Neural cell (in vitro differentiated cells): Measurements from ENCODE around the gene SRI. TPM values are rescaled to one million over a fixed set of nuclear protein-coding genes. Genes with fewer than 3 reads are reported as not detected.

Experiments
- H2AFZ ChIP-seq: fragments of 200-600, 300-800 bp; sonication (generic), shearing (Covaris generic); 2 replicates; pipeline ENCODE4 v1.6.0; 2014; ENCODE audit warnings: low read depth, mild to moderate bottlenecking, antibody characterized with exemption, low read length, moderate library complexity
- H3F3A ChIP-seq: fragments of 200-600 bp; shearing (Covaris generic); 2 replicates; pipeline ENCODE4 v1.6.1; 2016; ENCODE audit warnings: mild to moderate bottlenecking, moderate library complexity, mixed read lengths, antibody characterized with exemption, low read length; ENCODE audit not compliant: insufficient read depth, poor library complexity, severe bottlenecking
- H3K27ac ChIP-seq: fragments of 200-600, 300-800 bp; sonication (generic), shearing (Covaris generic); 2 replicates; pipeline ENCODE4 v1.5.1; 2014; ENCODE audit warnings: mild to moderate bottlenecking, low read length, moderate library complexity
- H3K27me3 ChIP-seq: fragments of 300-800, 200-600 bp; sonication (generic), shearing (Covaris generic); 2 replicates; pipeline ENCODE4 v1.6.0; 2014; ENCODE audit warnings: mild to moderate bottlenecking, low read depth, low read length, moderate library complexity; ENCODE audit not compliant: insufficient read depth
- H3K36me3 ChIP-seq: fragments of 300-800, 200-600 bp; sonication (generic), shearing (Covaris generic); 2 replicates; pipeline ENCODE4 v1.5.1; 2014; ENCODE audit warnings: mild to moderate bottlenecking, antibody characterized with exemption, low read length, moderate library complexity; ENCODE audit not compliant: insufficient read depth
- H3K4me2 ChIP-seq: fragments of 300-800, 200-600 bp; sonication (generic), shearing (Covaris generic); 2 replicates; pipeline ENCODE4 v1.6.0; 2014; ENCODE audit warnings: mild to moderate bottlenecking, low read length
- H3K4me3 ChIP-seq: fragments of 300-800, 200-600 bp; sonication (generic), shearing (Covaris generic); 2 replicates; pipeline ENCODE4 v1.5.1; 2014; ENCODE audit warnings: mild to moderate bottlenecking, low read length, moderate library complexity
- H3K79me2 ChIP-seq: fragments of 200-600 bp; shearing (Covaris generic); replicated peaks from 2 replicates; pipeline ENCODE4 v1.6.0; 2014; ENCODE audit warnings: mild to moderate bottlenecking, low read length, moderate library complexity; ENCODE audit not compliant: insufficient read depth
- H3K9ac ChIP-seq: fragments of 300-800, 200-600 bp; sonication (generic), shearing (Covaris generic); 2 replicates; pipeline ENCODE4 v1.6.1; 2016; ENCODE audit warnings: mild to moderate bottlenecking, low read length, mixed read lengths
- H3K9me2 ChIP-seq: fragments of 200-600 bp; shearing (Covaris generic); 2 replicates; pipeline ENCODE4 v1.6.1; 2016; ENCODE audit warnings: mild to moderate bottlenecking, low read length, mixed read lengths; ENCODE audit not compliant: insufficient read depth
- H3K9me3 ChIP-seq: fragments of 200-600, 300-800 bp; sonication (generic), shearing (Covaris generic); 2 replicates; pipeline ENCODE4 v1.6.1; 2016; ENCODE audit warnings: mild to moderate bottlenecking, mixed run types, low read length, moderate library complexity, mixed read lengths
- H4K20me1 ChIP-seq: fragments of 200-600 bp; shearing (Covaris generic); 2 replicates; pipeline ENCODE4 v1.6.1; 2016; ENCODE audit warnings: mild to moderate bottlenecking, mixed run types; ENCODE audit not compliant: insufficient read depth
- EP300 ChIP-seq: fragments of 450-650 bp; conservative IDR thresholded peaks from 2 replicates; pipeline ENCODE4 v1.6.1; 2014; ENCODE audit warnings: antibody characterized with exemption, mild to moderate bottlenecking, moderate library complexity; ENCODE audit not compliant: poor library complexity, severe bottlenecking
- EZH2 ChIP-seq: fragments of 200-600, 300-800 bp; shearing (Covaris generic), sonication (generic); IDR thresholded peaks from 2 replicates; pipeline ENCODE4 v1.6.1; 2014; ENCODE audit warnings: antibody characterized with exemption, low read length, borderline replicate concordance, mild to moderate bottlenecking; ENCODE audit not compliant: insufficient read depth, poor library complexity, severe bottlenecking
- MXI1 ChIP-seq: fragments of 450-650 bp; conservative IDR thresholded peaks from 2 replicates; pipeline ENCODE4 v1.6.1; 2014; ENCODE audit warnings: antibody characterized with exemption, mild to moderate bottlenecking; ENCODE audit not compliant: poor library complexity, severe bottlenecking
- POLR2AphosphoS5 ChIP-seq: IDR thresholded peaks from 2 replicates; pipeline ENCODE4 v1.6.1; 2012
- RAD21 ChIP-seq: fragments of 450-650 bp; conservative IDR thresholded peaks from 2 replicates; pipeline ENCODE4 v1.6.1; 2014; ENCODE audit warnings: antibody characterized with exemption, mild to moderate bottlenecking, moderate library complexity
- REST ChIP-seq: IDR thresholded peaks from 2 replicates; pipeline ENCODE4 v1.6.1; 2012; ENCODE audit warnings: borderline replicate concordance
- SMC3 ChIP-seq: fragments of 450-650 bp; conservative IDR thresholded peaks from 2 replicates; pipeline ENCODE4 v1.6.1; 2014; ENCODE audit warnings: antibody characterized with exemption, mild to moderate bottlenecking, moderate library complexity; ENCODE audit not compliant: poor library complexity
- TAF1 ChIP-seq: IDR thresholded peaks from 2 replicates; pipeline ENCODE4 v1.6.1; 2012; ENCODE audit warnings: low read depth
- polyA plus RNA-seq: library from polyadenylated mRNA; depleted of rRNA; stranded (reverse); fragments of >200 nt; gene quantifications from 2 replicates; pipeline ENCODE4 v1.2.3, GENCODE V29; 2014
- TF ChIP-seq, protein P1 (sequence below): fragments of 450-650 bp; IDR thresholded peaks from 2 replicates; pipeline ENCODE4 v1.5.1; 2014; ENCODE audit warnings: antibody characterized with exemption, mild to moderate bottlenecking, moderate library complexity; ENCODE audit not compliant: poor library complexity, severe bottlenecking

SRI gene
- polyA plus RNA-seq, 1 donor from 2014 or later, result 97.2 TPM

- H3K9me3 ChIP-seq, result no peaks in the 10 kb centered on the region
- H3K79me2 ChIP-seq, result no peaks in the 10 kb centered on the region
- no peaks in the 10 kb centered on the region for H3K9me2 ChIP-seq
Measured at GRCh38 chr7:88156356-88156755, 63.5 kb downstream of the SRI start.

DNA sequence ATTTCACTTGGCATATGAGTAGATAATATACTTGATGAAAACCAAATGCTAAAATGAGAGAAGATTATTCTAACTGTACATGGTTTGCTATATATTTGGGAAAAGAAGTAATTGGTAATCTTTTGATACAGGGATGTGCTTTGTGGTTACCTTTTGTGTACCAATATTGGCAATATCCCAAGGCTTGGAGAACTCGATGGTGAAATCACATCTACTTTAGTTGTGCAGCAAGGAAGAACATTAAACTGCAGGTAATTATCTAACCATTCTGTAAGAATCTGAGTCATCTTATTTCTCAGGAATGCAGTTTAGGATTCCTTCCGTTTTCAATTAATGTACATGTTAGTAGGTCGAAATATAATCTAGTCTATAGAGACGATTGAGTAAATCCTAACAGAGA is 64.1 kb downstream of the SRI start:
- Histone ChIP-seq H3F3A (no peaks in the 10 kb centered on the region), H3K27me3 (no peaks in the 10 kb centered on the region), H4K20me1 (no peaks in the 10 kb centered on the region), H3K79me2 (no peaks in the 10 kb centered on the region), H3K36me3 (peaks cover 10% of the 10 kb centered on the region), H3K9ac (no peak overlapping the region), H3K4me3 (no peak overlapping the region), H3K9me3 (no peaks in the 10 kb centered on the region), H3K9me2 (no peaks in the 10 kb centered on the region), H3K27ac (no peak overlapping the region), H3K4me2 (no peak overlapping the region), H2AFZ (no peak overlapping the region)
- no peak for TF ChIP-seq RAD21
- TF ChIP-seq SMC3, result no peak
- no peak for TF ChIP-seq MXI1
- TF ChIP-seq, protein P1, sequence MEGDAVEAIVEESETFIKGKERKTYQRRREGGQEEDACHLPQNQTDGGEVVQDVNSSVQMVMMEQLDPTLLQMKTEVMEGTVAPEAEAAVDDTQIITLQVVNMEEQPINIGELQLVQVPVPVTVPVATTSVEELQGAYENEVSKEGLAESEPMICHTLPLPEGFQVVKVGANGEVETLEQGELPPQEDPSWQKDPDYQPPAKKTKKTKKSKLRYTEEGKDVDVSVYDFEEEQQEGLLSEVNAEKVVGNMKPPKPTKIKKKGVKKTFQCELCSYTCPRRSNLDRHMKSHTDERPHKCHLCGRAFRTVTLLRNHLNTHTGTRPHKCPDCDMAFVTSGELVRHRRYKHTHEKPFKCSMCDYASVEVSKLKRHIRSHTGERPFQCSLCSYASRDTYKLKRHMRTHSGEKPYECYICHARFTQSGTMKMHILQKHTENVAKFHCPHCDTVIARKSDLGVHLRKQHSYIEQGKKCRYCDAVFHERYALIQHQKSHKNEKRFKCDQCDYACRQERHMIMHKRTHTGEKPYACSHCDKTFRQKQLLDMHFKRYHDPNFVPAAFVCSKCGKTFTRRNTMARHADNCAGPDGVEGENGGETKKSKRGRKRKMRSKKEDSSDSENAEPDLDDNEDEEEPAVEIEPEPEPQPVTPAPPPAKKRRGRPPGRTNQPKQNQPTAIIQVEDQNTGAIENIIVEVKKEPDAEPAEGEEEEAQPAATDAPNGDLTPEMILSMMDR, result no peak
- TF ChIP-seq EP300, result no peak
- TF ChIP-seq POLR2AphosphoS5, result no peak
- TF ChIP-seq EZH2, result no peak
- no peak for TF ChIP-seq REST
- no peak for TF ChIP-seq TAF1

More at GRCh38 chr7:88156356-88156755, 63.5 kb downstream of the SRI start:
- TF ChIP-seq, protein P1, result no peak
- TF ChIP-seq RAD21 (no peak), SMC3 (no peak), EZH2 (no peak), REST (no peak), EP300 (no peak), POLR2AphosphoS5 (no peak), TAF1 (no peak)
- no peaks in the 10 kb centered on the region for H4K20me1 ChIP-seq
- no peak overlapping the region for H3K4me3 ChIP-seq
- H3K36me3 ChIP-seq, result peaks cover 10% of the 10 kb centered on the region
- H3K27ac ChIP-seq, result no peak overlapping the region
- no peak overlapping the region for H3K9ac ChIP-seq
- no peaks in the 10 kb centered on the region for H3K27me3 ChIP-seq
- no peak overlapping the region for H2AFZ ChIP-seq
- no peak overlapping the region for H3K4me2 ChIP-seq
- no peaks in the 10 kb centered on the region for H3F3A ChIP-seq
